HG02588 (cell line): ENCODE data around the gene B3GNT3.
A peak's percentile ranks its signal among the peaks of the same experiment; 100 is the strongest.

Experiments used
- ATAC-seq: cut with Tn5 transposase; IDR thresholded peaks from one replicate; pipeline ENCODE4 v1.9.1; 2021; ENCODE audit warnings: mild to moderate bottlenecking, moderate library complexity; ENCODE audit not compliant: unreplicated experiment

B3GNT3 gene, protein sequence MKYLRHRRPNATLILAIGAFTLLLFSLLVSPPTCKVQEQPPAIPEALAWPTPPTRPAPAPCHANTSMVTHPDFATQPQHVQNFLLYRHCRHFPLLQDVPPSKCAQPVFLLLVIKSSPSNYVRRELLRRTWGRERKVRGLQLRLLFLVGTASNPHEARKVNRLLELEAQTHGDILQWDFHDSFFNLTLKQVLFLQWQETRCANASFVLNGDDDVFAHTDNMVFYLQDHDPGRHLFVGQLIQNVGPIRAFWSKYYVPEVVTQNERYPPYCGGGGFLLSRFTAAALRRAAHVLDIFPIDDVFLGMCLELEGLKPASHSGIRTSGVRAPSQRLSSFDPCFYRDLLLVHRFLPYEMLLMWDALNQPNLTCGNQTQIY

DNA sequence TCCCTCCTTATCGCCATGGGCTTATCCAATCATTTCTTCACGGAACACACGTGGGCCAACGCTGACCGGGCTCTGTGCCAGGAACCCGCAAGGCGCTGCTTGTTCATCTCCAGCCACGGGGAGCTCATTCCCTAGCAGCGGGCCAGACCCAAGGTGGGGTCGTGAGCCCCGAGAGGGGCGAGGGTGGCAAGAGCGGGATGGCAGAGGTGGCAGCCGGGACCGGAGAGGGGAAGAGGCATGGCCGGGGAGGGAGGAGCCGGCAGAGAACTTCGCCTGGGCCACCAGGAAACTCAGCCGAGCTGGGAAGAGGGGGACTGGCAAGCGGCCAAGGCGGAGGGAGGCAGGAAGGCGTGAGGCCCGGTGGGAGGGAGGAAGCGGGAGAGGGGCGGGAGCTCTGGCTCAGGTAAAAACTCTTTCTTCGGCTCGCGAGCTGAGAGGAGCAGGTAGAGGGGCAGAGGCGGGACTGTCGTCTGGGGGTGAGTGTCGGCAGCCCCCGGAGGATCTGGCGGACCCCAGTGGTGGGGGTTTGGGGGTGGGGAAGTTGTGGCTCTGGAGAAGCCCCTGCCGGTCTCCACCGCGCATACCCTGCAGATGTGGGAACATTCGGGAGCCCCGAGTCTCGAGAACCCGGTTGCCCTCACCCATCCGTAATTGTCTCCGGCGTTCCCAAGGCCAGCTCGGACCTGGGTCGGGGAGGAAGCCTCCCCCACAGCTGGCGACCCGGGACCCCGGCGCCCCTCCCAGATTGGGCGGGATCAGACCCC, at the start of gene B3GNT3:
TSS of gene B3GNT3 (plus strand) at position 408 of the 764 bp plus-strand sequence. CDS start 12,670 bp downstream, outside the sequence.
- no peak for ATAC-seq

DNA sequence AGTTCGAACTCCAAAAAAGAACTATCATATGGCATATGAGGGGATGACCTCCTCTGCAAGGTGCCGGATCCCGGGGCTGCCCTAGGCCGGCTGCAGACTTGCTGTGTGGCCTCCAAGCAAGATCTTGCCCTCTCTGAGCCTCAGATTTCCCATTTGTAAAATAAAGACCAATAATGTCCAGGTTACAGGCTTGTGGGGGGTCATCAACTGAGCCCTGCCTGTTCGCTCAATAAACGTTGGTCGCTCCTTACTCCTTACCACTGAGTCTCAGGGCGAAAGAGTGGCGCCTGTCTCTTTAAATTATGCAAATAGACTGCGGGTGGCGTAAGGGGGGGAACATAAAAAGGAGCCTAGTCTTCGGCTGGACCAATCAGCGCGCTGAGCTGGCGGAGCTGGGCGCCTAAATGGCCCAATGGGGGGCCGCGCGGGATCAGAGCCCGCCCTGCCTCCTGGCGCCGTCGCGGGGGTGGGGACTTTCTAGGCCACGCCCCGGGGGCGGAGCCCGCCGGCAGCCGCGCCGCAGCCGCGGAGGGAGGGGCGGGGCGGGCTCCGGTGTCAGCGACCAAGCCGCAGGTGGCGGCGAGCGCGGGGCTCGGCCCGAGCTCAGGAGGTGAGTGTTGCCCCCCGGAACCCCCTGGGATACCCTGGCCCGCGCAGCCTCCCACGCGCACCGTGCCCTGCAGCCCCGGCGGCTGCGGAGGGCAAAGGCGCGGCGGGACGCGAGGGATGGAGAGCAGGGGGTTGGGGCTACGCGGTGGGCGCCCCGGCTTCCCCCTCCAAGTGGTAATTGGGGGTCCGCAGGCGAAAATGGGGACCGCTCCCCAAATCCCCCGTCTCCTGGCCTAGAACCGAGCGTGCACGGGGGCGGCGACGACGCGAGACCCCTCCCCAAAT, 47.5 kb upstream of the B3GNT3 start:
- ATAC-seq = peak; percentile 75

DNA sequence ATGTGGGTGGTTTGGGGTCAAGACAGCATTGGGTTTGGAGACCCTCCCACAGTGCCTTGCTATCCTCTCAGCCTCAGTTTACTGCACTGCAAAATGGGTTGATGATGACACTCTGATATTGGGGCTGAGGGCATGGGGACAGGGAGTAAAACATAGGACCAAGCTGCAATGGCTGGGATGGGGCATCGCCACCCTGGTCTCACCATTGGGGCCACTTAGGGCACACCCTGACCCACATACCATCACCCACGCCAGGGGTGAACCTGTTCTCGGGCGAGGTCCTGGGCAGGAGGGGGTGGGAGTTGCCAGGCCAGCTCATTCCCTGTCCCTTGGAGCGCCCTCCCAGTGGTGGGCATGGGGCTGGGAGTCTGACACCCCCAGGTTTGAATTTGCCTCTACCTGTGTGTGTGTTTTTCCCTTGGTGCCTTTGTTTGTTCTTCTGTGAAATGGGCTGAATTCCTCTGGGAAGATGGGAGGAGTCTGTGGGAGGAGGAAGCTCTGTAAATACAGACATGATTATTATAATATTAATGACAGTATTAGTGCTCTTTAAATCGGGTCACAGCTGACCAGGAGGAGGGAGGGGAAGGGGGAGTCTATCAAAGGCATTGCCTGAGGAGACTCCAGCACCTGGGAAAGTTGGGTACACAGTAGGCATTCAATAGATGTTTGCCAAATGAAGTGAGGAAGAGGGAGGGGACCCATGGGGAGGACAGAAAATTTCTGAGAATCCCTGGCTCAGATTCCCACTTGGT, 45.9 kb upstream of the B3GNT3 start:
- no peak for ATAC-seq

DNA sequence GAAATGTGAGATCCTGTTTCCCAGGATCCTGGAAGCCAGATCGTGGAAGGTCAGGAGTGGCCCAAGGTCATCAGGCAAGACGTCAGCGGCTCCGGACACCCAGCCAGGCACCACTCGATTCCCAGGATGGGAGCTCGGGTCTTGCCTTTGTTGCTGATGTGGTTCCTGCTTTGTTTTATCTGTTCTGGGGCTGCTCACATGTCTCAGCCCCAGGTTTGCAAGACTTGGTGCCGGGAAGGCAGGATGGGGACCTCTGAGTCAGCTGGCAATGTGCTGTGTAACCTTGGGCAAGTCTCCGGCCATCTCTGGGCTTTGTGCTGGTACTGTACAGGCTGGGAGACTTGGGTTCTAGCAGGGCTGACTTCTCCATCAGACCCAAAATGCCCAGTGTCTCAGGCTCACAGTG, 45.0 kb upstream of the B3GNT3 start:
- no peak for ATAC-seq

DNA sequence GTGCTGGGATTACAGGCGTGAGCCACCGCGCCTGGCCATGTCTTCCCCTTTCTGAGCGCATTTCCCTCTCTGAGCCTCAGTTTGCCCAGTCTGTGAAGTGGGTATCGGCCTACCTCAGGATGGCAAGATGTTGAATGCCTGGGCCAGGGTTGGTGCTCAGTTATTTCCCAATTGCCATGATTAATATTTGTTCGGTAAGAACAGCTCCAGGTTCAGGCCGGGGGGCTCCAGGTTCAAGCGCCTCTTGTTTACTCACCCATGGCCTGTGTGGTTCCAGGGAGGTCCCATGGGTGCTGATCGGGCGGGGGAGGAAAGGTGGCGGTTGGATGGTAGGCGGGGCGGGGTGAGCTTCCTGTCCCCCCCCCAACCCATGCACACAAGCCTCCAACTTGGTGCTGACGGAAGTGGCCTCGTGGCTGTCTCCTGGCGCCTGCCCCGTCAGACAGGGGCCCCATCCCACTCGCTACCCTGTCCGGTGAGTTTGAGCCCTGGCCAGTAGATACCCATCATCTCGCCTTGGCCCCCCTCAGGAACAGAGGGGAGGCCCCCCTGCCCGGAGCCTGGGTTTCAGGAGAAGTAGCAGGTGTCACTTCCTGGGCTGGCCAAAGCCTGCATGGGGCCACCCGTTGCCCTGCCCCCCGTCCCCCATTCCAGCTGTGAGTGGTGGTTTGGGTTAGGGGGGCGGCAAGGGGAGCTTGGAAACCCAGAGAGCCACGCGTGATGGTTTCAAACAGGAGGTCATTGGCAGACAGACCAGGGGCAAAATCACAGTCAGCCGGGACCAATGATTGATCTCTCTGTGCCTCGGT, 43.6 kb upstream of the B3GNT3 start, which contains the start of gene FCHO1:
TSS of gene FCHO1 (plus strand) at position 375 of the 809 bp plus-strand sequence. CDS start 3,688 bp downstream, outside the sequence.
- no peak for ATAC-seq

DNA sequence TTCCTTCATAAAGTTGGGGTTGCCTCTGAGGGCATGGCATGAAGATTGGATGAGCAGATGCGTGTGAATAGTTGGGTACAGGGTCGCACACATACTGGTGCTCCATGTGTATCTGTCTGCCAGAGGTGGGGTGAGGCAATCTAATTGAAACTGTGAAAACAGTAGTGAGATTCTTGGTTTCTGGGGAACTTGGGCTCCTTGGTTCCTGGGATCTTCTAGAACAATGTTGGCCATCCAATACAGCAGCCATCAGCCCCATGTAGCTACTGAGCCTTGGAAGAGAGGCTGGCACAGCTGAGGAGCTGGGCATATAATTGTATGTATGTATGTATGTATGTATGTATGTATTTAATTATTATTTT, 43.0 kb upstream of the B3GNT3 start:
- no peak for ATAC-seq

DNA sequence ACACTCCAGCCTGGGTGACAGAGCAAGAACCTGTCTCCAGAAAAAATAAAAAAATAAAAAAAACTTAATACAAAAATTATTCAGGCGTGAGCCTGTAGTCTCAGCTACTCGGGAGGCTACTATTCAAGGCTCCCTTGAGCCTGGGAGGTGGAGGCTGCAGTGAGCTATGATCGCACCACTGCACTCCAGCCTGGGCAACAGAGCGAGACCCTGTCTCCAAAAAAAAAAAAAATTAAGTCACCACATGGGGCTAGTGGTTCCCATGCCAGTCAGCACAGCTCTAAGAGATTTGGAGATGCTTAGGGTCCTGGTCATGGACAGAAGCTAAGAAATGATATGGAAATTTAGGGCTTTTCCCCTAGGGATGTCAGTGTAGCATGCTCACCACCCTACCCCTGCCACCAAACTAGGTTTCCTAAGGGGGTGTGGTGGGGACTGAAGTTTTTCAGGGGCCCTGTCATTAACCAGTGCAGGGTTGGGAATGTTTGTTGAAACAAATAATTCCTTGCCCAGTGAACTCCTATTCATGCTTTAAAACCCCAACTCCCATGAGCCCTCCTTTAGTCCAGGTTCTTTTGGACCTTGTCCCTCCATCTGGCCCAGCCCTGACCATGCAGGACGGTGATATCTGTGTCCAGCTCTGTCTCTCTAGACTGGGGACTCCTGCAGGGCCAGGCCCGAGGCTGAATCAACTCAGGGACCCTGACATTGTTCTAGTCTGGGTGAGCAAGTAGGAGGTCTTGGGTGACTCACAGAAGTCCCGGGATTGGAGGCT, 41.9 kb upstream of the B3GNT3 start:
- no peak for ATAC-seq

DNA sequence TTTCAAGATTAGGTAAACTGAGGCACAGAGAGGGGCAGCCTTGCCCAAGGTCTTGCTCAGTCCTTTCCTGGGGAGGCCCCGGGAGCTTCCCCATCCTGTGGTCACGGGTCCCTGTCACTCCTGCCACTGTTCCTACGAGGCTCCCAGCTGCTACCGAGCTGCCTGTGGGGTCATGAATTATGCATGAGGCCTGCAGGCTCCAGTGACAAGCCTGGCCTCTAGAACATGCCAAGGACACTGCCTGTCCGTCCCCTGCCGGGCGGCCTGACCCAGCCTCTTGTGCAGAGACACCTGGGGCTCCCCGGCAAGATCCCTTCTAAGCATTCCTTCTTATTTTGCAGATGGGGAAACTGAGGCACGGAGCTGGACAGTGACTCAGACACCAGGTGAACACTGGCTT, 41.0 kb upstream of the B3GNT3 start:
- no peak for ATAC-seq

DNA sequence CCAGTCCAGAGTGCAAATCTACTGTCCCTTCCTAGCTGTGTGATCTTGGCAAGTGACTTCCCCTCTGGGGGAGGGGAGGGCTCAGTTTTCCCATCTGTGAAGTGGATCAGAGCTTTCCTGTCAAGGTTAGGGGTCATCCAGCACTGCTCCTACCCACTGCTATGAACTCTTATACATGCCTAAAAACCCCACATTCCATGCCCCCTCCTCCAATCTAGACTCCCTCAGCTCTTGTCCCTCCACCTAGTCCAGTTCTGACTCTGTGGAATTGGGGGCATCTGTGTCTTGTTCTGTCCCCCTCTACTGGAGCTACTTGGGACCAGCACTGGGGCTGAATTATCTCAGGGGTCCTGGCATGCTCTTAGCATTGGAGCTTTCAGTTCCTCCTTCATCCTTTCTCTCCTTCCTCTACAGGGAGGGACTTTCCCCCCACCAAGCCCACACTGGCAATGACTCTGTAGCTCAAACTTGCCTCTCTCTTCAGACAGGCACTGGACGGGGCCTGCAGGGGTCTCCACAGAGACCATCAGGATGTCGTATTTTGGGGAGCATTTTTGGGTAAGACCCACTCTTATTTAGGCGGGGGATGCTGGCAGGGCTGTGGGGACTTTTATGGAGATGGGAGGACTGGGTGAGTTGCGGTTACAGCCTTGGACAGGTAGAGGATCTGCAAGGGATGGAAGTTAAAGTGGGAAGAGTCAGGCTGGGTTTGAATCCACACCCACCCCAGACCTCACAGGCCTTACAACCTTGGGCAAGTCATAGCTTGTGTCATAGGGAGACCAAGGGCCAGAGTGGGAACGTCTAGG, 40.1 kb upstream of the B3GNT3 start:
- peak; percentile 51 for ATAC-seq

DNA sequence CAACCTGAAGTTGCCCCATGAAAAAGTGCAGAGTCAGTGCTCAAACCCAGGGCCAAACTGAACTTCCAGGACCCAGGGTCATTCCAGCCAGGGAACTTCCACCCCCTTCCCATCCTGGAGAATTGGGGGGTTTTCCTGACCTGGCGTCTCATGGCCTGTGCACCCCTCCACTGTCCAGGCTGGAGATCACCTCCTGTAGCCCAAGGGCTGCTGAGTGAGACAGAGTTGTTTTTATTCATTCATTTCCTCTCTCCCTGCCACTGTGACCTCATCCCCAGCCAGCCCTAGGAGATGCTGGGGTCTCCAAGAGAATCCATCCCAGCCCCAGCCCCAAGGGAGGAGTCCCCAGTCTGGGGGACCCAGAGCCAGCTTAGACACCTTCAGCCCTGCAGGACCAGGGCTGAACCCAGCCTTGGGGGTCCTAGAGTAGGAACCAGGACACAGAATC, 39.5 kb upstream of the B3GNT3 start:
- no peak for ATAC-seq

DNA sequence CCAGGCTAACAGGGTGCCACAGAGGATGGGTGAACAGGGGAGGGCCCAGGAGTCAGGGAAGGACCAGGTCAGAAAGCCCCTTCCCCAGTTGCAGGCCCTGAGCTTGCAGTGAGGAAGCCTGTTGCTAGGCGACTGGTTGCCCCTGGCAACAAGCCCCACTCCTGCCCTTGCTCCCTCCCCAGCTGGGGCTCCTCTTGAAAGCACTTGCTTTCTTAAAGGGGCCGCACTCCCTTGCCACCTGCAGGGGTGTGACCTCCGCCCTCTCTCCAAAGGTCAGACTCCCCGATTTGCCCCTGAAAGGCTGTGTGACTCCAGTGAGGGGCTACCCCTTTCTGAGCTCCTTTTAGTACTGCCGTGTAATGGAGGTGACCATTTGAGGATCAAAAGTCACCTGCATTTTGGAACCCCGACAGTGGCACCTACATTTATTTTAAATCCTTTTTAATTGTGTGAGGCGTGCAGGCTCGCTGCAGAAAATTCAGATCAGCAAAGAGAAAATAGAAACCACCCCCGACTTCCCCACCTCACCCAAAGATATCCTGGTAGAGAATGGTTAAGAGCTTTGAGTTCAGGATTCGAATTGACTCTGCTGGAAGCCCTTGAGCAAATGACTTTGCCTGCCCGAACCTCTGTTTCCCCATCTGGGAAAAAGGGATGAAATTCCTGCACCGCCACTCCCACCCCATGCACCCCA, 38.8 kb upstream of the B3GNT3 start:
- ATAC-seq = no peak

DNA sequence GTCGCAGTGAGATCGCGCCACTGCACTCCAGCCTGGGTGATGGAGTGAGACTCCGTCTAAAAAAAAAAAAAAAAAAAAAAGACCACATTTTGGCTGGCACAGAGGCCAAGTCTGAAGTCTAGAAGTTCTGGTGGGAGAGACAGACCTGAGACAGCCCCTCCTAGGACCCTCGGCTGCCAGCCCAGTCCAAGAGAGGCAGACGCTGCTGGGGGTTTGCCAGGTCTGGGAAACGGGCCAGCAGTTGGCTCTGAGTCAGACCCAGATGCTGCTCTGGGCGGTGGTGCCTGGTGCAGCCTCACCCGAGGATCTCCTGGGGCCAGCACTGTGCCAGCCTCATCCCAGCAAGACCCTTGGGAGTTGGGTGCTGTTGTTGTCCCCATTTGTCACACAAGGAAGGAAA, 37.8 kb upstream of the B3GNT3 start:
- no peak for ATAC-seq

DNA sequence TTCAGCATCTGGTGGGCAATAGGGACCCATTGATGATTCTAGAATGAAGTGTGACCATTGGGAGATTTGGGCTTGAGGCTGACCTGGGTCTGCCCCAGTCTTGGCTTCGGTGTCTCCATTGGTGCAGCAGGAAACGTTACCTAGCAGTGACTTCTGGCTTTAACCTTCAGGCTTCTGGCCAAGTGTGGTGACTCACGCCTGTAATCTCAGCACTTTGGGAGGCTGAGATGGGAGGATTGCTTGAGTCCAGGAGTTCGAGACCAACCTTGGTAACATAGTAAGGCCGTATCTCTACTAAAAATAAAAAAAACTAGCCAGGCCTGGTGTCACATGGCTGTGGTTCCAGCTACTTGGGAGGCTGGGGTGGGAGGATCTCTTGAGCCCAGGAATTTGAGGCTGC, 36.4 kb upstream of the B3GNT3 start:
- no peak for ATAC-seq

DNA sequence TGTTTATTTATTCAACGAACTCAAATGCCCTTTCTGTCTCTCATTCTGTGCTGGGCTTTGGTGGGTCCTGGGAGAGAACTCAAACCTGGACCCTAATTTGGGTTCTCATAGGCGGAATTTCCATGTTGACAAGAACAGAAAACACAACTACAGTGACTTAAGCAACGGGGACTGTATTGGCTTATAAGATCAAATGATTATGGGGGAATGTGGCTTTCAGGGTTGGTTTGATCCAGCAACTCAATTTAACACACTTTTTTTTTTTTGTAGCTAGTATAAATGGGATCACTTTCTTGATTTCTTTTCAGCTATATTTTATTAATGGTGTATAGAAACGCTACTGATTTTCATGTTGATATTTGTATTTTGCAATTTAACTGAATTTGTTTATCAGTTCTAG, 33.8 kb upstream of the B3GNT3 start:
- ATAC-seq = no peak

DNA sequence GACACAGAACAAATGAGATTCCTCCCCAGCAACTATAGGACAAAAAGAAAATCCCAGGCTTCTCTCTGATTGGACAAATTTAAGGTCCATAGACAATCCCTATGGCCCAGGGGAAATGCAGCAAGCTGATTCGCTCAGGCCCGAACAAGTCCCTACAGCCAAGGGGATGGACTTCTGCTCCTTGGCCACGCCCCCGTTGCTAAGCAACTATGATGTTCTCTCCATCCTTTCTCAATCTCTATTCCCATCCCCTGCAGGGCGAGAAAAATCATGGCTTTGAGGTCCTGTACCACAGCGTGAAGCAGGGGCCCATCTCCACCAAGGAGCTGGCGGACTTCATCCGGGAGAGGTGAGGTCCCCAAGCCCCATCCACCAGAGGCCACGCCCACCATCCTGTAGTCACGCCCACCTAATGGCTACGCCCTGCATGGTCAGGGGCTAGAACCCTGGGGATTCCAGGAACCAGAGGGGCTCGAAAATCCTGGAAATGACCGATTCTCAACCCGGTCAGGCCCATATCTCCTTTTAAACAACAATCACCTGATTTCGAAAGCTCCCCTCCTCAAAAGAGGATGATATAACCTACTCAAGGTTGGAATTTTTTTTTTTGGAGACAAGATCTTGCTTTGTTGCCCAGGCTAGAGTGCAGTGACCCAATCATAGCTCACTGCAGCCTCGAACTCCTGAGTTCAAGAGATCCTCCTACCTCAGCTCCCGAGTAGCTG, 32.3 kb upstream of the B3GNT3 start:
- ATAC-seq = no peak

DNA sequence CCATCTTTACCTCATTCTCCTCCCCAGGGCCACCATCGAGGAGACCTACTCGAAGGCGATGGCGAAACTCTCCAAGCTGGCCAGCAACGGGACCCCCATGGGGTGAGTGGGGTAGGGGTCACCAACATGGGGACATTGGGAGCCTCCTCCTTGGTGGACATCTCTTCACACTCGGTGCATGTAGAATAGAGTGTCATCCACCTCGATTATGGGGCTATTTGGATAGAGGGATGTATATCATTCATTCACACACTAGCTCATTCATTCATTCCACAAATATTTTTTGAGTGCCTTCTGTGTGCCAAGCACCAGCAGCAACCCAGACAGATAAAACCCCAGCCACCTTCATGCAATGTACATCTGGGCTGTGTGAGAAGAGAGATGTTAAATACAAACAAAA, 30.6 kb upstream of the B3GNT3 start:
- ATAC-seq = no peak
